Ovary (tissue), 9 donors: ENCODE results near the gene STAT1. TPM values are rescaled to one million over a fixed set of nuclear protein-coding genes. Genes with fewer than 3 reads are reported as not detected.

ENCODE experiments used
- DNase-seq, 5 donors: peaks; one replicate each; pipeline ENCODE4 v3.0.0-alpha.2; 2019 to 2020
- H3K27ac ChIP-seq, 2 donors: fragments of 200-600 bp; one replicate each; pipeline versions ENCODE4 v1.5.1 to v1.8.0; 2019 to 2022
- H3K27me3 ChIP-seq: fragments of 200-600 bp; one replicate; pipeline ENCODE4 v1.8.0; 2022
- H3K36me3 ChIP-seq: fragments of 200-600 bp; sonication (generic); one replicate; pipeline ENCODE4 v1.5.1; 2019
- H3K4me1 ChIP-seq: one replicate; pipeline ENCODE4 v1.8.1; 2013; ENCODE audit warnings: mild to moderate bottlenecking, moderate library complexity; ENCODE audit not compliant: insufficient read depth
- H3K4me3 ChIP-seq: fragments of 200-600 bp; sonication (generic); one replicate; pipeline ENCODE4 v1.5.1; 2017
- H3K9me3 ChIP-seq, 2 donors: fragments of 200-600 bp in 1 of 2; sonication (generic) in 1 of 2; one replicate each; pipeline versions ENCODE4 v1.5.1 to v1.8.1; 2013 to 2019; ENCODE audit warnings: mild to moderate bottlenecking in 1 of 2, moderate library complexity in 1 of 2
- EP300 ChIP-seq: sonication (generic); formaldehyde crosslinking; IDR thresholded peaks from one replicate; pipeline ENCODE4 v1.6.1; 2017; ENCODE audit warnings: antibody characterized with exemption
- POLR2A ChIP-seq: fragments of 450-650 bp; IDR thresholded peaks from one replicate; pipeline ENCODE4 v1.6.1; 2017; ENCODE audit warnings: antibody characterized with exemption, mild to moderate bottlenecking, moderate library complexity
- WGBS, 3 donors: extraction: QIAGEN DNeasy Blood & Tissue Kit in 1 of 3; methylation state at CpG; one replicate each; pipeline versions ENCODE4 v1.1.5 to v1.1.7; 2013 to 2017; 5-methylcytosine and 5-hydroxymethylcytosine counted together
- intact Hi-C, 4 donors: fragments of 100-400 bp; cut with DNase I; formaldehyde crosslinking; loops; one replicate each; pipeline versions ENCODE4 v1.11.0 to v1.15.1; 2022 to 2023
- polyA plus RNA-seq, 2 donors: library from polyadenylated mRNA; stranded (reverse); fragments of 200-250 nt in 1 of 2; fragments of 350-450 nt in 1 of 2; fragmentation: Illumina TruSeq in 1 of 2; extraction: RNeasy Lipid Tissue Mini Kit (QIAGEN cat#74804) in 1 of 2; gene quantifications; one replicate each; pipeline ENCODE4 v1.2.3, GENCODE V29; 2013 to 2014
- total RNA-seq, 7 donors: library from RNA; depleted of rRNA in 2 of 7; stranded (reverse); fragments of >200 nt in 2 of 7; fragmentation: NEBNext Ultra II Directional in 3 of 7; extraction: Animal tissue kit (Norgen Biotek cat#: 25700) in 3 of 7; gene quantifications; one replicate each; pipeline versions ENCODE4 v1.1.0 to v1.2.4, GENCODE V29; 2016 to 2023
- TF ChIP-seq, protein P1 (sequence below), 3 donors: fragments of 450-650 bp in 2 of 3; fragments of 200-600 bp in 1 of 3; IDR thresholded peaks; one replicate each; pipeline versions ENCODE4 v1.5.1 to v1.8.0; 2016 to 2022; ENCODE audit warnings: antibody characterized with exemption in 3 of 3, mild to moderate bottlenecking in 1 of 3
- donor health status: DM: no; HTN: no; CAD: no; lungs with moderate emphysema.
- donor health status: DM: no; HTN: no; CAD: no.
- donor health status: Bipolar disorder and iron deficiency.
- donor health status: DM: yes; HTN: yes; CAD: no.
- donor health status: DM: no; HTN: no; CAD: no.
- donor health status: DM: yes; HTN: yes; CAD: no.

STAT1 gene
- total and polyA plus RNA-seq, 9 donors = 27.3 to 89.2 (median 46.4) TPM

DNA sequence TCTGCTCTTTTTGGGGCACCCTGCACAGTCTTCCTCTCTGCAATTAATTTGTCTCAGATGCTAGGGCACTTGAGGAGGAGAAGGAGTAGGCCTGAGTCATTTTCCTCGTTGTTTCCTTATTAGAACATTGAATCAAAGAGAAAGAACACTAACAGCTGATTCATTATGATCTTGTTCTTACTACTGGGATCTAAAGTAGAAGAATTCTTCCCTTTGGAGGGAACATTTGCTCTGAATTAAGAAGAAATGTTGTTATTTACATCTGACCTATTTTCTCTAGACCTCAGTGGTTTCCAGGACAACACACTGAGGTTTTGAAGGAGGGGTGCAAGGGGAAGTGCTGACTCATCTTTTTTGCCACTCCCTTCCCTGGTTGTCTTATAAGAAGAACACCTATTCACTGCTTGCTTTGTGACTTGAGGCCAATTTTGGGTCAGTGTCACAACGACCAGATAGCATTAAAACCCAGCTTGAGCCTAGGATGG is 24.3 kb upstream of the STAT1 start:
- H3K9me3 ChIP-seq = no peaks in the 10 kb centered on the region
- H3K4me1 ChIP-seq = no peaks in the 10 kb centered on the region
- intact Hi-C loops = no loop called here
- H3K36me3 ChIP-seq = no peaks in the 10 kb centered on the region
- WGBS, 3 donors = 40 to 44% (median 42%) methylated on average over 2 of the region's 2 CpGs
- TF ChIP-seq, protein P1, sequence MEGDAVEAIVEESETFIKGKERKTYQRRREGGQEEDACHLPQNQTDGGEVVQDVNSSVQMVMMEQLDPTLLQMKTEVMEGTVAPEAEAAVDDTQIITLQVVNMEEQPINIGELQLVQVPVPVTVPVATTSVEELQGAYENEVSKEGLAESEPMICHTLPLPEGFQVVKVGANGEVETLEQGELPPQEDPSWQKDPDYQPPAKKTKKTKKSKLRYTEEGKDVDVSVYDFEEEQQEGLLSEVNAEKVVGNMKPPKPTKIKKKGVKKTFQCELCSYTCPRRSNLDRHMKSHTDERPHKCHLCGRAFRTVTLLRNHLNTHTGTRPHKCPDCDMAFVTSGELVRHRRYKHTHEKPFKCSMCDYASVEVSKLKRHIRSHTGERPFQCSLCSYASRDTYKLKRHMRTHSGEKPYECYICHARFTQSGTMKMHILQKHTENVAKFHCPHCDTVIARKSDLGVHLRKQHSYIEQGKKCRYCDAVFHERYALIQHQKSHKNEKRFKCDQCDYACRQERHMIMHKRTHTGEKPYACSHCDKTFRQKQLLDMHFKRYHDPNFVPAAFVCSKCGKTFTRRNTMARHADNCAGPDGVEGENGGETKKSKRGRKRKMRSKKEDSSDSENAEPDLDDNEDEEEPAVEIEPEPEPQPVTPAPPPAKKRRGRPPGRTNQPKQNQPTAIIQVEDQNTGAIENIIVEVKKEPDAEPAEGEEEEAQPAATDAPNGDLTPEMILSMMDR (IDR thresholded peaks at IDR 0.05) = no peak
- TF ChIP-seq POLR2A = no peak
- no peak for TF ChIP-seq EP300
- no peak for DNase-seq
- H3K27ac ChIP-seq = no peak overlapping the region
- no peaks in the 10 kb centered on the region for H3K27me3 ChIP-seq
- H3K4me3 ChIP-seq = no peak overlapping the region

GRCh38 chr2:191037351-191037750 is 23.4 kb upstream of the STAT1 start:
- no peaks in the 10 kb centered on the region for H3K4me1 ChIP-seq
- DNase-seq = no peak
- H3K36me3 ChIP-seq = no peaks in the 10 kb centered on the region
- H3K27me3 ChIP-seq = no peaks in the 10 kb centered on the region
- intact Hi-C loops = no loop called here
- no peaks in the 10 kb centered on the region for H3K9me3 ChIP-seq
- 87 to 90% (median 89%) methylated on average over 4 of the region's 4 CpGs for WGBS, 3 donors
- H3K4me3 ChIP-seq = no peak overlapping the region
- TF ChIP-seq EP300 = no peak
- H3K27ac ChIP-seq = no peak overlapping the region

- Histone ChIP-seq H3K27me3 (no peaks in the 10 kb centered on the region), H3K9me3 (no peaks in the 10 kb centered on the region), H3K27ac (no peak overlapping the region), H3K36me3 (no peaks in the 10 kb centered on the region), H3K4me3 (no peak overlapping the region), H3K4me1 (no peaks in the 10 kb centered on the region)
- WGBS, 3 donors = 85 to 91% (median 91%) methylated on average over 2 of the region's 2 CpGs
- DNase-seq = no peak
- intact Hi-C loops = no loop called here
- no peak for TF ChIP-seq EP300
- no peak for TF ChIP-seq POLR2A
- TF ChIP-seq, protein P1 (IDR thresholded peaks at IDR 0.05) = no peak
Observed at GRCh38 chr2:191036363-191036762, 22.4 kb upstream of the STAT1 start.

- Histone ChIP-seq H3K4me3 (no peak overlapping the region), H3K9me3 (no peaks in the 10 kb centered on the region), H3K27ac (no peak overlapping the region), H3K36me3 (no peaks in the 10 kb centered on the region), H3K27me3 (no peaks in the 10 kb centered on the region), H3K4me1 (no peaks in the 10 kb centered on the region)
- intact Hi-C loops = no loop called here
- DNase-seq = no peak
- 84 to 85% (median 84%) methylated on average over 8 of the region's 8 CpGs for WGBS, 3 donors
- TF ChIP-seq, protein P1 (IDR thresholded peaks at IDR 0.05) = no peak
Observed at GRCh38 chr2:191032588-191033429, 18.8 kb upstream of the STAT1 start.

GRCh38 chr2:191031256-191031655 is 17.3 kb upstream of the STAT1 start:
- intact Hi-C loops = no loop called here
- 12 to 42% (median 15%) methylated on average over 2 of the region's 2 CpGs for whole genome bisulfite sequencing, 3 donors
- TF ChIP-seq EP300 = no peak
- TF ChIP-seq, protein P1 (IDR thresholded peaks at IDR 0.05) = no peak
- no peak for TF ChIP-seq POLR2A
- Histone ChIP-seq H3K27ac (no peak overlapping the region), H3K9me3 (no peaks in the 10 kb centered on the region), H3K4me1 (no peaks in the 10 kb centered on the region), H3K27me3 (no peaks in the 10 kb centered on the region), H3K4me3 (no peak overlapping the region), H3K36me3 (no peaks in the 10 kb centered on the region)
- no peak for DNase-seq
